Measurements from ENCODE around the gene EPGN.

EPGN gene

GRCh38 chr4:74308215-74308614 lies at the start of gene EPGN:
TSS of gene EPGN (plus strand) at chr4:74308470. CDS start at chr4:74308534, 64 bp downstream.
- no peak for DNase-seq

GRCh38 chr4:74258963-74259362 lies 49.3 kb upstream of the EPGN start:
- no peak for DNase-seq

GRCh38 chr4:74260036-74260435 lies 48.2 kb upstream of the EPGN start:
- no peak for DNase-seq

GRCh38 chr4:74262522-74262921 lies 45.7 kb upstream of the EPGN start:
- no peak for DNase-seq

GRCh38 chr4:74263551-74263950 lies 44.7 kb upstream of the EPGN start:
- DNase-seq = no peak

GRCh38 chr4:74266081-74266480 lies 42.2 kb upstream of the EPGN start:
- DNase-seq = no peak

GRCh38 chr4:74267998-74268606 lies 40.2 kb upstream of the EPGN start:
- no peak for DNase-seq

GRCh38 chr4:74268643-74269042 lies 39.6 kb upstream of the EPGN start:
- no peak for DNase-seq

- no peak for DNase-seq
Observed at GRCh38 chr4:74278490-74278889, 29.8 kb upstream of the EPGN start.

GRCh38 chr4:74279716-74280115 lies 28.6 kb upstream of the EPGN start:
- DNase-seq = no peak

GRCh38 chr4:74282926-74283325 lies 25.3 kb upstream of the EPGN start:
- no peak for DNase-seq

GRCh38 chr4:74283614-74284013 lies 24.7 kb upstream of the EPGN start:
- no peak for DNase-seq

GRCh38 chr4:74284053-74284452 lies 24.2 kb upstream of the EPGN start:
- no peak for DNase-seq

GRCh38 chr4:74287164-74287563 lies 21.1 kb upstream of the EPGN start:
- DNase-seq = no peak

- DNase-seq = no peak
Observed at GRCh38 chr4:74287791-74288190, 20.5 kb upstream of the EPGN start.

- DNase-seq = no peak
Observed at GRCh38 chr4:74291471-74291870, 16.8 kb upstream of the EPGN start.

GRCh38 chr4:74292111-74292870 lies 16.0 kb upstream of the EPGN start:
- DNase-seq = no peak

GRCh38 chr4:74293558-74293957 lies 14.7 kb upstream of the EPGN start:
- DNase-seq = no peak

- DNase-seq = no peak
Observed at GRCh38 chr4:74294681-74295080, 13.6 kb upstream of the EPGN start.

GRCh38 chr4:74297539-74297938 lies 10.7 kb upstream of the EPGN start:
- no peak for DNase-seq

- no peak for DNase-seq
Observed at GRCh38 chr4:74304095-74304625, 4.1 kb upstream of the EPGN start.

- no peak for DNase-seq
Observed at GRCh38 chr4:74305000-74305399, 3.3 kb upstream of the EPGN start.

GRCh38 chr4:74307170-74307569 lies 1.1 kb upstream of the EPGN start:
- DNase-seq = no peak

GRCh38 chr4:74309223-74309622 lies 953 bp downstream of the EPGN start:
- DNase-seq = no peak
